H1 (cell line): ENCODE results near the gene PLEKHA5. TPM values are rescaled to one million over a fixed set of nuclear protein-coding genes. Genes with fewer than 3 reads are reported as not detected.

ENCODE experiments used
- CTCF ChIA-PET: fragments of 300-600 bp; sonication (Branson Sonifier 250); formaldehyde crosslinking; loops from one replicate; lab custom pipeline; 2021; ENCODE audit not compliant: partially characterized antibody; lab: Charles Lee
- POLR2A ChIA-PET: fragments of 300-600 bp; sonication (Branson Sonifier 250); formaldehyde crosslinking; loops from one replicate; lab custom pipeline; 2021; ENCODE audit warnings: inconsistent platforms; ENCODE audit not compliant: partially characterized antibody; lab: Charles Lee
- DNase-seq, 2 experiments: peaks; one replicate each; pipeline versions ENCODE4 v3.0.0 to v3.0.0-alpha.2; 2010 to 2022; ENCODE audit warnings: low spot score in 2 of 2, low read depth in 1 of 2, mixed read lengths in 1 of 2
- FAIRE-seq: peaks from 2 replicates; lab custom pipeline; 2011; peaks lifted over from hg19 to GRCh38; lab: Jason Lieb, UNC
- H2AFZ ChIP-seq: 2 replicates; pipeline ENCODE4 v1.8.1; 2012; ENCODE audit warnings: low read length, inconsistent platforms
- H2AK5ac ChIP-seq: 2 replicates; pipeline ENCODE4 v1.6.1; 2013; ENCODE audit warnings: low read depth, low read length
- H2BK120ac ChIP-seq: replicated peaks from 2 replicates; pipeline ENCODE3; 2013; ENCODE audit warnings: low read depth, low read length, inconsistent platforms
- H2BK12ac ChIP-seq: 2 replicates; pipeline ENCODE4 v1.6.1; 2013; ENCODE audit warnings: low read depth, low read length
- H2BK15ac ChIP-seq: 2 replicates; pipeline ENCODE4 v1.6.1; 2013; ENCODE audit warnings: low read length
- H2BK20ac ChIP-seq: 2 replicates; pipeline ENCODE4 v1.6.1; 2013; ENCODE audit warnings: low read length
- H2BK5ac ChIP-seq: 2 replicates; pipeline ENCODE4 v1.6.1; 2013; ENCODE audit warnings: low read depth, low read length
- H3K14ac ChIP-seq: 2 replicates; pipeline ENCODE4 v1.6.1; 2013; ENCODE audit warnings: inconsistent platforms; ENCODE audit not compliant: insufficient read length
- H3K18ac ChIP-seq: 2 replicates; pipeline ENCODE4 v1.6.1; 2013; ENCODE audit warnings: low read length; ENCODE audit errors: extremely low read depth
- H3K23ac ChIP-seq: 2 replicates; pipeline ENCODE4 v1.6.1; 2013; ENCODE audit warnings: inconsistent platforms; ENCODE audit not compliant: insufficient read length
- H3K23me2 ChIP-seq: 2 replicates; pipeline ENCODE4 v1.6.1; 2013; ENCODE audit warnings: low read depth, low read length
- H3K27ac ChIP-seq: 2 replicates; pipeline ENCODE4 v1.6.1; 2011; ENCODE audit warnings: low read depth, low read length, inconsistent platforms
- H3K27me3 ChIP-seq, 4 experiments: replicated peaks in 1 of 4; 1 replicate in 1 of 4; 2 replicates in 3 of 4; pipeline versions ENCODE4 v1.6.1 to v1.8.1; 2011 to 2013; ENCODE audit warnings: low read length in 3 of 4, mild to moderate bottlenecking in 3 of 4, inconsistent platforms in 2 of 4, mixed read lengths in 2 of 4, moderate library complexity in 1 of 4; ENCODE audit not compliant: control insufficient read depth in 3 of 4, insufficient read depth in 3 of 4; ENCODE audit errors: extremely low read depth in 1 of 4
- H3K36me3 ChIP-seq, 4 experiments: 2 replicates each; pipeline versions ENCODE4 v1.6.1 to v1.8.1; 2011 to 2013; ENCODE audit warnings: mild to moderate bottlenecking in 4 of 4, low read length in 3 of 4, moderate library complexity in 2 of 4, control low read depth in 1 of 4, inconsistent platforms in 1 of 4; ENCODE audit not compliant: insufficient read depth in 4 of 4, control insufficient read depth in 2 of 4
- H3K4ac ChIP-seq: replicated peaks from 2 replicates; pipeline ENCODE3; 2013; ENCODE audit warnings: low read length, low read depth, mixed read lengths, inconsistent platforms; ENCODE audit not compliant: insufficient read length
- H3K4me1 ChIP-seq, 4 experiments: replicated peaks in 1 of 4; 1 replicate in 1 of 4; 2 replicates in 3 of 4; pipeline versions ENCODE4 v1.6.1 to v1.8.1; 2011 to 2013; ENCODE audit warnings: low read length in 3 of 4, inconsistent platforms in 2 of 4, mixed read lengths in 1 of 4; ENCODE audit not compliant: insufficient read depth in 4 of 4, control insufficient read depth in 3 of 4
- H3K4me2 ChIP-seq, 2 experiments: 2 replicates each; pipeline versions ENCODE4 v1.6.1 to v1.8.1; 2011 to 2013; ENCODE audit warnings: low read depth in 2 of 2, low read length in 2 of 2, control low read depth in 1 of 2, inconsistent platforms in 1 of 2, mild to moderate bottlenecking in 1 of 2; ENCODE audit not compliant: insufficient read depth in 1 of 2
- H3K4me3 ChIP-seq, 4 experiments: fragments of 200-600, 300-600 bp in 1 of 4; sonication (generic), shearing (Covaris generic), sonication (Bioruptor Twin) in 1 of 4; 2 replicates each; pipeline versions ENCODE4 v1.5.1 to v1.8.1; 2011 to 2016; ENCODE audit warnings: low read length in 4 of 4, low read depth in 3 of 4, control low read depth in 2 of 4, inconsistent platforms in 2 of 4, mild to moderate bottlenecking in 2 of 4, mixed read lengths in 1 of 4, moderate library complexity in 1 of 4; ENCODE audit not compliant: insufficient read depth in 2 of 4; ENCODE audit errors: extremely low read depth in 1 of 4
- H3K56ac ChIP-seq: replicated peaks from 2 replicates; pipeline ENCODE3; 2013; ENCODE audit warnings: low read depth, mild to moderate bottlenecking, mixed read lengths, low read length, inconsistent platforms; ENCODE audit not compliant: insufficient read length
- H3K79me1 ChIP-seq: 2 replicates; pipeline ENCODE4 v1.6.1; 2013; ENCODE audit warnings: low read depth, low read length, control low read depth
- H3K79me2 ChIP-seq, 2 experiments: 2 replicates each; pipeline versions ENCODE4 v1.6.1 to v1.8.1; 2012 to 2013; ENCODE audit warnings: low read length in 2 of 2, mild to moderate bottlenecking in 2 of 2, inconsistent platforms in 1 of 2; ENCODE audit not compliant: insufficient read depth in 2 of 2, control insufficient read depth in 1 of 2
- H3K9ac ChIP-seq, 4 experiments: replicated peaks in 1 of 4; 1 replicate in 1 of 4; 2 replicates in 3 of 4; pipeline versions ENCODE4 v1.6.1 to v1.8.1; 2011 to 2013; ENCODE audit warnings: low read depth in 3 of 4, low read length in 3 of 4, control low read depth in 2 of 4, mild to moderate bottlenecking in 2 of 4, moderate library complexity in 2 of 4, inconsistent platforms in 1 of 4; ENCODE audit errors: extremely low read depth in 1 of 4
- H3K9me3 ChIP-seq, 2 experiments: 2 replicates each; pipeline versions ENCODE4 v1.6.1 to v1.8.1; 2012 to 2013; ENCODE audit warnings: mild to moderate bottlenecking in 2 of 2, moderate library complexity in 2 of 2, control low read depth in 1 of 2, inconsistent platforms in 1 of 2, low read depth in 1 of 2, low read length in 1 of 2, mixed read lengths in 1 of 2; ENCODE audit not compliant: insufficient read depth in 2 of 2
- H4K20me1 ChIP-seq, 2 experiments: replicated peaks in 1 of 2; 2 replicates each; pipeline versions ENCODE3 to v1.8.1; 2011 to 2013; ENCODE audit warnings: inconsistent platforms in 2 of 2, low read length in 2 of 2, mild to moderate bottlenecking in 1 of 2; ENCODE audit not compliant: insufficient read depth in 2 of 2, control insufficient read depth in 1 of 2
- H4K5ac ChIP-seq: 2 replicates; pipeline ENCODE4 v1.6.1; 2013; ENCODE audit warnings: low read length, low read depth, mixed read lengths, inconsistent platforms; ENCODE audit not compliant: insufficient read length
- H4K8ac ChIP-seq: 2 replicates; pipeline ENCODE4 v1.8.0; 2013; ENCODE audit warnings: mild to moderate bottlenecking, moderate library complexity, low read length, inconsistent platforms; ENCODE audit not compliant: insufficient read depth; ENCODE audit errors: extremely low read depth
- H4K91ac ChIP-seq: replicated peaks from 2 replicates; pipeline ENCODE3; 2013; ENCODE audit warnings: low read length, mixed read lengths, inconsistent platforms; ENCODE audit not compliant: insufficient read length
- BRCA1 ChIP-seq: IDR thresholded peaks from 2 replicates; pipeline ENCODE4 v1.6.1; 2012; ENCODE audit warnings: low read depth, low read length, improper control_type of control experiment
- EGR1 ChIP-seq: IDR thresholded peaks from 2 replicates; pipeline ENCODE4 v1.6.1; 2011; ENCODE audit warnings: low read depth, low read length, borderline replicate concordance
- HDAC6 ChIP-seq: IDR thresholded peaks from one replicate; pipeline ENCODE4 v1.7.1; 2012; ENCODE audit warnings: low read depth, mild to moderate bottlenecking, inconsistent platforms, low read length, moderate library complexity
- KDM5A ChIP-seq: fragments of 200-600 bp; IDR thresholded peaks from 2 replicates; pipeline ENCODE4 v1.7.1; 2012; ENCODE audit warnings: mild to moderate bottlenecking, low read length, inconsistent platforms, mixed read lengths
- MAFK ChIP-seq: IDR thresholded peaks from 2 replicates; pipeline ENCODE4 v1.6.1; 2012; ENCODE audit warnings: low read depth, mild to moderate bottlenecking, improper control_type of control experiment, low read length
- PHF8 ChIP-seq: fragments of 200-600 bp; sonication (generic); conservative IDR thresholded peaks from 2 replicates; pipeline ENCODE4 v1.7.1; 2012; ENCODE audit warnings: low read depth, mild to moderate bottlenecking, inconsistent platforms, low read length, moderate library complexity
- SIRT6 ChIP-seq: IDR thresholded peaks from one replicate; pipeline ENCODE4 v1.7.1; 2012; ENCODE audit warnings: low read length, inconsistent platforms
- SRF ChIP-seq: IDR thresholded peaks from 2 replicates; pipeline ENCODE4 v1.6.1; 2011; ENCODE audit warnings: mild to moderate bottlenecking, low read depth, low read length, moderate library complexity
- SUZ12 ChIP-seq: fragments of 200-600 bp; sonication (generic); IDR thresholded peaks from 2 replicates; pipeline ENCODE4 v1.6.1; 2012; ENCODE audit warnings: mild to moderate bottlenecking, inconsistent platforms, low read length, moderate library complexity, mixed read lengths
- YY1 ChIP-seq: IDR thresholded peaks from 2 replicates; pipeline ENCODE4 v1.6.1; 2011; ENCODE audit warnings: low read depth, mild to moderate bottlenecking, low read length
- WGBS, 2 experiments: shearing (Covaris generic) in 1 of 2; methylation state at CpG; one replicate each; pipeline versions ENCODE4 v1.1.6 to v1.1.7; 2013 to 2015; ENCODE audit warnings: low lambda C conversion rate in 2 of 2, mixed read lengths in 2 of 2, inconsistent platforms in 1 of 2, low coverage in 1 of 2, missing lambda C conversion rate in 1 of 2; ENCODE audit not compliant: insufficient replicate concordance in 2 of 2, insufficient coverage in 1 of 2, insufficient read length in 1 of 2; ENCODE audit errors: extremely low coverage in 1 of 2, missing lambda C conversion rate in 1 of 2; 5-methylcytosine and 5-hydroxymethylcytosine counted together
- polyA plus RNA-seq, 7 experiments: library from polyadenylated mRNA; depleted of rRNA in 3 of 7; stranded (reverse) in 5 of 7; unstranded in 2 of 7; fragments of >200 nt in 5 of 7; fragments of 200-250 nt in 2 of 7; gene quantifications; 1 replicate in 5 of 7; 2 replicates in 1 of 7; 4 replicates in 1 of 7; pipeline versions ENCODE4 v1.2.1 to v1.2.3, GENCODE V29; 2011 to 2013; ENCODE audit warnings: missing spikeins in 2 of 7, mixed read lengths in 2 of 7
- total RNA-seq: library from RNA; stranded (reverse); fragmentation: NEBNext Ultra II Directional; extraction: Animal tissue kit (Norgen Biotek cat#: 25700); gene quantifications from 2 replicates; pipeline ENCODE4 v1.2.1, GENCODE V29; 2021
- TF ChIP-seq, protein P1 (sequence below): IDR thresholded peaks from 2 replicates; pipeline ENCODE4 v1.6.1; 2012; ENCODE audit warnings: inconsistent platforms
- TF ChIP-seq, protein P2 (sequence below): IDR thresholded peaks from 2 replicates; pipeline ENCODE4 v1.6.1; 2012; ENCODE audit warnings: inconsistent platforms

Gene PLEKHA5
- total and polyA plus RNA-seq, 2 of the 8 experiments (the other 6 are each of a cell fraction or from before 2014, with no cell fraction given), result 17.2 to 66.1 TPM

- WGBS, 2 experiments, result 91% methylated on average over 5 of the region's 5 CpGs; no CpG with 5 or more reads in 1 of the 2 experiments
- TF ChIP-seq, protein P1, sequence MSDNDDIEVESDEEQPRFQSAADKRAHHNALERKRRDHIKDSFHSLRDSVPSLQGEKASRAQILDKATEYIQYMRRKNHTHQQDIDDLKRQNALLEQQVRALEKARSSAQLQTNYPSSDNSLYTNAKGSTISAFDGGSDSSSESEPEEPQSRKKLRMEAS, result no peak
- TF ChIP-seq EGR1, result no peak
- no peak for TF ChIP-seq YY1
- TF ChIP-seq PHF8, result no peak
- no peak for TF ChIP-seq SIRT6
- TF ChIP-seq SRF, result no peak
- TF ChIP-seq, protein P2, sequence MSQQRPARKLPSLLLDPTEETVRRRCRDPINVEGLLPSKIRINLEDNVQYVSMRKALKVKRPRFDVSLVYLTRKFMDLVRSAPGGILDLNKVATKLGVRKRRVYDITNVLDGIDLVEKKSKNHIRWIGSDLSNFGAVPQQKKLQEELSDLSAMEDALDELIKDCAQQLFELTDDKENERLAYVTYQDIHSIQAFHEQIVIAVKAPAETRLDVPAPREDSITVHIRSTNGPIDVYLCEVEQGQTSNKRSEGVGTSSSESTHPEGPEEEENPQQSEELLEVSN, result no peak
- TF ChIP-seq SUZ12, result no peak
- TF ChIP-seq HDAC6, result no peak
- no peak for TF ChIP-seq KDM5A
- TF ChIP-seq BRCA1, result no peak
- TF ChIP-seq MAFK, result no peak
Measured at GRCh38 chr12:19155981-19156734, 26.6 kb downstream of the PLEKHA5 start.

More at GRCh38 chr12:19155981-19156734, 26.6 kb downstream of the PLEKHA5 start:
- Histone ChIP-seq H3K36me3 (peaks cover 0 to 17% (median 0%) of the 10 kb centered on the region in 4 experiments; a peak in 3 of 8 replicates), H2BK12ac (no peak overlapping the region), H3K4me1 (peaks cover 0 to 12% (median 0%) of the 10 kb centered on the region in 4 experiments; a peak in 2 of 7 replicates), H3K27me3 (no peaks in the 10 kb centered on the region), H4K8ac (no peak overlapping the region), H3K18ac (no peak overlapping the region), H3K23me2 (no peaks in the 10 kb centered on the region; the same call in 1 of the 2 replicates), H2BK15ac (no peak overlapping the region), H3K4ac (no peak overlapping the region), H2BK120ac (no peak overlapping the region), H2AK5ac (no peak overlapping the region), H3K9ac (no peak overlapping the region), H3K79me1 (no peaks in the 10 kb centered on the region), H4K5ac (no peak overlapping the region), H3K4me3 (no peak overlapping the region), H4K91ac (no peak overlapping the region), H4K20me1 (peaks cover 0 to 4% of the 10 kb centered on the region in 2 experiments), H3K27ac (no peak overlapping the region), H2AFZ (no peak overlapping the region), H2BK20ac (no peak overlapping the region), H3K23ac (no peak overlapping the region), H3K14ac (no peak overlapping the region), H3K56ac (no peak overlapping the region), H3K79me2 (peaks cover 3 to 98% of the 10 kb centered on the region in 2 experiments; a peak in 3 of 4 replicates), H2BK5ac (no peak overlapping the region), H3K4me2 (no peak overlapping the region), H3K9me3 (no peaks in the 10 kb centered on the region)
- ChIA-PET POLR2A (interaction anchor here (1.5 kb wide), 1 partner anchor 9 kb away, joined by 4 read pairs; no protein-coding TSS in a partner anchor), CTCF (no interaction called here)
- DNase-seq (no peak), FAIRE-seq (no peak)
